Tibial artery (tissue), 4 donors: ENCODE measurements around the gene TERB2.
"Not testable (repeated sequence)": the region's sequence is repeated elsewhere in the genome, so short reads cannot be mapped to it uniquely, and the experiment has no call there.

Experiments
- DNase-seq, 2 donors: peaks; one replicate each; pipeline ENCODE4 v3.0.0-alpha.2; 2019
- H3K27ac ChIP-seq, 2 donors: fragments of 200-600 bp; sonication (generic) in 1 of 2; 1 replicate in 1 of 2; 2 replicates in 1 of 2; pipeline ENCODE4 v1.5.1; 2018 to 2019; ENCODE audit warnings: mild to moderate bottlenecking in 1 of 2
- H3K27me3 ChIP-seq, 2 donors: fragments of 200-600 bp; sonication (generic) in 1 of 2; one replicate each; pipeline versions ENCODE4 v1.5.1 to v1.6.0; 2016 to 2019
- H3K36me3 ChIP-seq, 3 donors: fragments of 200-600 bp; sonication (generic) in 2 of 3; one replicate each; pipeline ENCODE4 v1.5.1; 2016 to 2019; ENCODE audit warnings: mild to moderate bottlenecking in 2 of 3
- H3K4me1 ChIP-seq, 4 donors: fragments of 200-600 bp; sonication (generic) in 2 of 4; 1 replicate in 3 of 4; 2 replicates in 1 of 4; pipeline ENCODE4 v1.5.1; 2016 to 2019
- H3K4me3 ChIP-seq, 2 donors: fragments of 200-600 bp; sonication (generic) in 1 of 2; 1 replicate in 1 of 2; 2 replicates in 1 of 2; pipeline ENCODE4 v1.5.1; 2018 to 2019; ENCODE audit warnings: mild to moderate bottlenecking in 2 of 2
- H3K9me3 ChIP-seq, 3 donors: fragments of 200-600 bp; sonication (generic) in 1 of 3; one replicate each; pipeline ENCODE4 v1.5.1; 2016 to 2019
- CTCF ChIP-seq, 2 experiments: fragments of 200-600 bp in 1 of 2; fragments of 450-650 bp in 1 of 2; IDR thresholded peaks; one replicate each; pipeline ENCODE4 v1.5.1; 2017 to 2019; ENCODE audit warnings: antibody characterized with exemption in 2 of 2, mild to moderate bottlenecking in 1 of 2, moderate library complexity in 1 of 2
- intact Hi-C: fragments of 100-400 bp; cut with DNase I; formaldehyde crosslinking; loops from one replicate; pipeline ENCODE4 v1.15.0; 2023; ENCODE audit warnings: low total_unique reads

The TERB2 gene

GRCh38 chr15:44999105-44999504 lies 42.6 kb downstream of the TERB2 start:
- TF ChIP-seq CTCF (IDR thresholded peaks at IDR 0.05), result no peak
- Histone ChIP-seq H3K4me3 (no peak overlapping the region), H3K36me3 (no peaks in the 10 kb centered on the region), H3K27me3 (no peaks in the 10 kb centered on the region), H3K27ac (no peak overlapping the region), H3K9me3 (no peaks in the 10 kb centered on the region), H3K4me1 (no peaks in the 10 kb centered on the region)
- no peak for DNase-seq
- intact Hi-C loops, result no loop called here

GRCh38 chr15:45001180-45001579 lies 44.7 kb downstream of the TERB2 start:
- DNase-seq, H3K4me1 ChIP-seq, H3K27ac ChIP-seq, H3K9me3 ChIP-seq, H3K4me3 ChIP-seq, H3K27me3 ChIP-seq, H3K36me3 ChIP-seq, intact Hi-C loops: not testable (repeated sequence)

GRCh38 chr15:45003731-45004410 lies 47.4 kb downstream of the TERB2 start:
- H3K27ac ChIP-seq, H3K36me3 ChIP-seq, H3K27me3 ChIP-seq, DNase-seq, H3K4me1 ChIP-seq, H3K4me3 ChIP-seq, intact Hi-C loops, H3K9me3 ChIP-seq: not testable (repeated sequence)

- H3K4me1 ChIP-seq, DNase-seq, H3K36me3 ChIP-seq, H3K9me3 ChIP-seq, H3K27me3 ChIP-seq, H3K27ac ChIP-seq, H3K4me3 ChIP-seq, intact Hi-C loops: not testable (repeated sequence)
Observed at GRCh38 chr15:45004590-45005175, 48.2 kb downstream of the TERB2 start.

GRCh38 chr15:45009046-45009445 lies 52.6 kb downstream of the TERB2 start:
- no peaks in the 10 kb centered on the region for H3K9me3 ChIP-seq
- TF ChIP-seq CTCF (IDR thresholded peaks at IDR 0.05), result no peak
- H3K36me3 ChIP-seq, result no peaks in the 10 kb centered on the region
- DNase-seq, result no peak
- peaks cover 0 to 4% of the 10 kb centered on the region in 2 donors for H3K27me3 ChIP-seq
- H3K4me3 ChIP-seq, result no peak overlapping the region
- no peak overlapping the region for H3K27ac ChIP-seq
- no peaks in the 10 kb centered on the region for H3K4me1 ChIP-seq
- intact Hi-C loops, result no loop called here

- H3K36me3 ChIP-seq, H3K9me3 ChIP-seq, H3K27ac ChIP-seq, H3K4me1 ChIP-seq, DNase-seq, intact Hi-C loops, H3K27me3 ChIP-seq, H3K4me3 ChIP-seq: not testable (repeated sequence)
Observed at GRCh38 chr15:45015114-45015513, 58.6 kb downstream of the TERB2 start.

- intact Hi-C loops, H3K4me3 ChIP-seq, H3K27ac ChIP-seq, DNase-seq, H3K36me3 ChIP-seq, H3K9me3 ChIP-seq: not testable (repeated sequence)
- peaks cover 0 to 10% of the 10 kb centered on the region in 2 donors for H3K27me3 ChIP-seq
- H3K4me1 ChIP-seq, result peaks cover 0 to 18% (median 16%) of the 10 kb centered on the region in 4 donors
Observed at GRCh38 chr15:45020222-45020900, 63.9 kb downstream of the TERB2 start.

GRCh38 chr15:45020901-45021259 lies 64.4 kb downstream of the TERB2 start:
- H3K4me3 ChIP-seq, H3K9me3 ChIP-seq, H3K27ac ChIP-seq, H3K36me3 ChIP-seq, intact Hi-C loops, DNase-seq: not testable (repeated sequence)
- peaks cover 0 to 10% of the 10 kb centered on the region in 2 donors for H3K27me3 ChIP-seq
- peaks cover 0 to 18% (median 16%) of the 10 kb centered on the region in 4 donors for H3K4me1 ChIP-seq
